Renal pelvis (tissue), 4 donors: Measurements from ENCODE around the gene CD247. TPM values are rescaled to one million over a fixed set of nuclear protein-coding genes. Genes with fewer than 3 reads are reported as not detected.

Experiments used
- DNase-seq: peaks from one replicate; pipeline ENCODE4 v3.0.0-alpha.2; 2013
- polyA plus RNA-seq, 3 donors: library from polyadenylated mRNA; unstranded; fragments of 120-200 nt; gene quantifications; one replicate each; pipeline ENCODE4 v1.2.1, GENCODE V29; 2013; ENCODE audit not compliant: insufficient read length in 3 of 3

CD247 gene
- polyA plus RNA-seq, 3 donors, result 0.31 to 0.83 (median 0.44) TPM

GRCh38 chr1:167439301-167439988 is 78.9 kb downstream of the CD247 start:
- peak; percentile 48 for DNase-seq

- no peak for DNase-seq
Observed at GRCh38 chr1:167438171-167439138, 79.9 kb downstream of the CD247 start.

- no peak for DNase-seq
Observed at GRCh38 chr1:167435484-167435883, 82.8 kb downstream of the CD247 start.

GRCh38 chr1:167434306-167434705 is 84.0 kb downstream of the CD247 start:
- no peak for DNase-seq

GRCh38 chr1:167433884-167434283 is 84.4 kb downstream of the CD247 start:
- no peak for DNase-seq

GRCh38 chr1:167432780-167433179 is 85.5 kb downstream of the CD247 start:
- DNase-seq, result no peak

GRCh38 chr1:167431909-167432650 is 86.2 kb downstream of the CD247 start:
- DNase-seq, result no peak

- DNase-seq, result no peak
Observed at GRCh38 chr1:167431261-167431908, 86.9 kb downstream of the CD247 start.

- DNase-seq, result no peak
Observed at GRCh38 chr1:167430849-167431242, 87.5 kb downstream of the CD247 start.

GRCh38 chr1:167430134-167430848 is 88.0 kb downstream of the CD247 start:
- DNase-seq, result no peak

- no peak for DNase-seq
Observed at GRCh38 chr1:167429612-167430011, 88.7 kb downstream of the CD247 start.

GRCh38 chr1:167428395-167428794 is 89.9 kb downstream of the CD247 start:
- DNase-seq, result no peak

- no peak for DNase-seq
Observed at GRCh38 chr1:167427848-167428247, 90.5 kb downstream of the CD247 start.

- DNase-seq, result no peak
Observed at GRCh38 chr1:167426716-167427115, 91.6 kb downstream of the CD247 start.

- DNase-seq, result no peak
Observed at GRCh38 chr1:167425482-167425881, 92.8 kb downstream of the CD247 start.

GRCh38 chr1:167423684-167424619 is 94.4 kb downstream of the CD247 start:
- DNase-seq, result no peak

GRCh38 chr1:167420510-167420909 is 97.8 kb downstream of the CD247 start:
- DNase-seq, result no peak

- no peak for DNase-seq
Observed at GRCh38 chr1:167419245-167419644, 99.1 kb downstream of the CD247 start.

GRCh38 chr1:167418391-167418790 is 99.9 kb downstream of the CD247 start:
- no peak for DNase-seq

- no peak for DNase-seq
Observed at GRCh38 chr1:167416506-167416905, 101.8 kb downstream of the CD247 start.
